K562 (cell line): ENCODE data around the gene MOB1A. TPM values are rescaled to one million over a fixed set of nuclear protein-coding genes. Genes with fewer than 3 reads are reported as not detected.

Source experiments
- C11orf30 ChIP-seq: fragments of 450-650 bp; IDR thresholded peaks from 2 replicates; pipeline ENCODE4 v1.6.1; 2016; ENCODE audit warnings: low read depth, mild to moderate bottlenecking
- CHD7 ChIP-seq: fragments of 200-600 bp; sonication (generic); IDR thresholded peaks from one replicate; pipeline ENCODE4 v1.6.1; 2012; ENCODE audit warnings: mild to moderate bottlenecking, low read depth, low read length, inconsistent platforms
- CREB1 ChIP-seq, 2 experiments: sonication (generic) in 1 of 2; formaldehyde crosslinking in 1 of 2; IDR thresholded peaks; 2 replicates each; pipeline versions ENCODE4 v1.6.1 to v1.8.0; 2012 to 2022; ENCODE audit warnings: inconsistent platforms in 1 of 2, mild to moderate bottlenecking in 1 of 2, missing genetic modification reagents in 1 of 2, moderate library complexity in 1 of 2
- DPF2 ChIP-seq: fragments of 450-650 bp; IDR thresholded peaks from 2 replicates; pipeline ENCODE4 v1.6.1; 2016
- ETS1 ChIP-seq: conservative IDR thresholded peaks from 2 replicates; pipeline ENCODE4 v1.6.1; 2011; ENCODE audit warnings: low read depth, mild to moderate bottlenecking, low read length; ENCODE audit not compliant: control insufficient read depth
- MAFF ChIP-seq: IDR thresholded peaks from 2 replicates; pipeline ENCODE4 v1.6.1; 2012; ENCODE audit warnings: low read length, improper control_type of control experiment
- NR2C2 ChIP-seq, 2 experiments: fragments of 200-800 bp in 1 of 2; sonication (Bioruptor generic) in 1 of 2; sonication (generic) in 1 of 2; formaldehyde crosslinking in 1 of 2; IDR thresholded peaks; 2 replicates each; pipeline versions ENCODE4 v1.6.1 to v1.8.0; 2016 to 2022; ENCODE audit warnings: mild to moderate bottlenecking in 1 of 2, missing compliant biosample characterization in 1 of 2, missing genetic modification characterization in 1 of 2, missing genetic modification reagents in 1 of 2
- OTX1 ChIP-seq: fragments of 450-650 bp; formaldehyde crosslinking; IDR thresholded peaks from 2 replicates; pipeline ENCODE4 v1.4.0; 2022; ENCODE audit warnings: mild to moderate bottlenecking
- SAFB2 ChIP-seq: fragments of 200-400 bp; formaldehyde crosslinking; IDR thresholded peaks from 2 replicates; pipeline ENCODE4 v1.6.1; 2018; ENCODE audit warnings: borderline replicate concordance, low read length, low read depth, moderate library complexity; ENCODE audit not compliant: severe bottlenecking
- SMAD2 ChIP-seq: fragments of 150-350 bp; IDR thresholded peaks from 2 replicates; pipeline ENCODE4 v1.6.1; 2014; ENCODE audit warnings: low read depth, mild to moderate bottlenecking, low read length
- SMARCE1 ChIP-seq: fragments of 450-650 bp; IDR thresholded peaks from 2 replicates; pipeline ENCODE4 v1.7.1; 2016; ENCODE audit warnings: mild to moderate bottlenecking
- SPI1 ChIP-seq: IDR thresholded peaks from 2 replicates; pipeline ENCODE4 v1.6.1; 2011; ENCODE audit warnings: low read depth, low read length, control low read depth, borderline replicate concordance
- XRCC3 ChIP-seq: fragments of 450-650 bp; IDR thresholded peaks from 2 replicates; pipeline ENCODE4 v1.6.1; 2017; ENCODE audit warnings: mild to moderate bottlenecking, moderate library complexity
- ZNF174 ChIP-seq: fragments of 250-450 bp; sonication (Bioruptor Pico); IDR thresholded peaks from 2 replicates; pipeline ENCODE4 v1.4.0; 2020; ENCODE audit warnings: mild to moderate bottlenecking
- polyA plus RNA-seq, 8 experiments: library from polyadenylated mRNA; depleted of rRNA in 4 of 8; stranded (reverse) in 5 of 8; unstranded in 3 of 8; fragments of >200 nt; fragmentation: Nextera tagmentation in 2 of 8; fragmentation: Illumina TruSeq in 1 of 8; extraction: Ambion mirVana in 2 of 8; extraction: Trizol in 1 of 8; gene quantifications; 2 replicates each; pipeline versions ENCODE4 v1.2.1 to v1.2.3, GENCODE V29; 2011 to 2014; ENCODE audit warnings: inconsistent platforms in 1 of 8, missing spikeins in 1 of 8
- total RNA-seq, 7 experiments: library from RNA; depleted of rRNA in 6 of 7; stranded (reverse); fragments of >200 nt in 6 of 7; fragmentation: Illumina TruSeq in 2 of 7; extraction: Trizol in 2 of 7; gene quantifications; 2 replicates each; pipeline versions ENCODE4 v1.2.1 to v1.2.3, GENCODE V29; 2011 to 2021; ENCODE audit warnings: low replicate concordance in 1 of 7

Gene MOB1A
- total and polyA plus RNA-seq, 9 of the 15 experiments (the other 6 are each of a cell fraction or from before 2014, with no cell fraction given) = 24.8 to 100 (median 60.2) TPM

- TF ChIP-seq DPF2 (peak; percentile 84), SMAD2 (no peak), MAFF (peak; percentile 71), OTX1 (no peak), NR2C2 (CRISPR knock-in tag; IDR thresholded peaks at IDR 0.05) (no peak), NR2C2 (tag; IDR thresholded peaks at IDR 0.05) (peak; percentile 26; the same call in 1 of the 2 replicates), CHD7 (no peak), SPI1 (peak; percentile 98), C11orf30 (peak; percentile 96), ETS1 (no peak), SMARCE1 (peak; percentile 83), ZNF174 (CRISPR knock-in tag) (no peak), SAFB2 (no peak), CREB1 (IDR thresholded peaks at IDR 0.05) (no peak), CREB1 (CRISPR knock-in tag; IDR thresholded peaks at IDR 0.05) (no peak), XRCC3 (no peak)
Observed at GRCh38 chr2:74181739-74182138, 3.1 kb upstream of the MOB1A start (continued).
